WTC11 (cell line): ENCODE measurements around the gene LRTM2. TPM values are rescaled to one million over a fixed set of nuclear protein-coding genes. Genes with fewer than 3 reads are reported as not detected.

Experiments used
- ATAC-seq: fragments of 200-7000 bp; cut with Tn5 transposase; 2 replicates; pipeline ENCODE4 v1.10.0; 2021; ENCODE audit warnings: mild to moderate bottlenecking, moderate library complexity
- CTCF ChIA-PET: fragments of 300-600 bp; sonication (Branson Sonifier 250); formaldehyde crosslinking; loops from one replicate; lab custom pipeline; 2021; ENCODE audit warnings: antibody characterized with exemption; lab: Charles Lee
- POLR2A ChIA-PET: fragments of 350-600 bp; sonication (Branson Sonifier 250); formaldehyde crosslinking; loops from one replicate; lab custom pipeline; 2021; ENCODE audit warnings: antibody characterized with exemption; lab: Charles Lee
- DNase-seq: peaks from one replicate; pipeline ENCODE4 v3.0.0; 2021; ENCODE audit warnings: low spot score
- H3K27ac Mint-ChIP-seq: 2 replicates; pipeline ENCODE4 v1.8.0; 2021; ENCODE audit warnings: mixed read lengths
- H3K27me3 Mint-ChIP-seq: 2 replicates; pipeline ENCODE4 v1.8.0; 2021; ENCODE audit warnings: low read depth, mild to moderate bottlenecking, moderate library complexity, mixed read lengths
- H3K36me3 Mint-ChIP-seq: 2 replicates; pipeline ENCODE4 v1.8.0; 2021; ENCODE audit warnings: mixed read lengths
- H3K4me1 Mint-ChIP-seq: 2 replicates; pipeline ENCODE4 v1.8.0; 2022; ENCODE audit warnings: mixed read lengths
- H3K4me3 Mint-ChIP-seq: 2 replicates; pipeline ENCODE4 v1.8.0; 2021; ENCODE audit warnings: mild to moderate bottlenecking, moderate library complexity, mixed read lengths
- H3K9me3 Mint-ChIP-seq: 2 replicates; pipeline ENCODE4 v1.8.0; 2021; ENCODE audit warnings: mixed read lengths
- ATF1 ChIP-seq: sonication (generic); formaldehyde crosslinking; IDR thresholded peaks from 2 replicates; pipeline ENCODE4 v1.8.1; 2023; ENCODE audit warnings: mild to moderate bottlenecking, moderate library complexity, missing genetic modification reagents
- ELF4 ChIP-seq: sonication (generic); formaldehyde crosslinking; IDR thresholded peaks from 2 replicates; pipeline ENCODE4 v1.8.1; 2022; ENCODE audit warnings: low read depth, mild to moderate bottlenecking, moderate library complexity, missing genetic modification reagents
- EMX1 ChIP-seq: fragments of 250-450 bp; sonication (Bioruptor Pico); IDR thresholded peaks from 2 replicates; pipeline ENCODE4 v1.8.0; 2021; ENCODE audit warnings: mild to moderate bottlenecking
- KAT7 ChIP-seq: sonication (generic); formaldehyde crosslinking; IDR thresholded peaks from 2 replicates; pipeline ENCODE4 v1.8.1; 2023; ENCODE audit warnings: missing genetic modification reagents, mild to moderate bottlenecking, borderline replicate concordance
- NR2C2 ChIP-seq: sonication (generic); formaldehyde crosslinking; IDR thresholded peaks from 2 replicates; pipeline ENCODE4 v1.8.0; 2022; ENCODE audit warnings: mild to moderate bottlenecking, missing genetic modification reagents
- TEAD1 ChIP-seq: sonication (generic); formaldehyde crosslinking; IDR thresholded peaks from 2 replicates; pipeline ENCODE4 v1.8.0; 2022; ENCODE audit warnings: mild to moderate bottlenecking, missing genetic modification reagents
- TP53 ChIP-seq: sonication (generic); formaldehyde crosslinking; IDR thresholded peaks from 2 replicates; pipeline ENCODE4 v1.8.1; 2023; ENCODE audit warnings: mild to moderate bottlenecking, missing genetic modification reagents
- ZBTB21 ChIP-seq: sonication (generic); formaldehyde crosslinking; IDR thresholded peaks from 2 replicates; pipeline ENCODE4 v1.8.1; 2023; ENCODE audit warnings: mild to moderate bottlenecking, missing genetic modification reagents, borderline replicate concordance
- ZNF423 ChIP-seq: fragments of 250-450 bp; sonication (Bioruptor Pico); IDR thresholded peaks from 2 replicates; pipeline ENCODE4 v2.1.2; 2022; ENCODE audit warnings: mild to moderate bottlenecking, moderate library complexity
- total RNA-seq: library from RNA; stranded (reverse); gene quantifications from 3 replicates; pipeline ENCODE4 v1.2.3, GENCODE V29; 2021
- TF ChIP-seq, protein P1 (sequence below): fragments of 250-450 bp; sonication (Bioruptor Pico); conservative IDR thresholded peaks from 2 replicates; pipeline ENCODE4 v1.9.0; 2021; ENCODE audit warnings: mild to moderate bottlenecking
- TF ChIP-seq, protein P2 (sequence below): fragments of 250-450 bp; sonication (Bioruptor Pico); IDR thresholded peaks from 2 replicates; pipeline ENCODE4 v2.1.2; 2022; ENCODE audit warnings: mild to moderate bottlenecking, moderate library complexity
- TF ChIP-seq, protein P3 (sequence below): sonication (generic); formaldehyde crosslinking; conservative IDR thresholded peaks from 2 replicates; pipeline ENCODE4 v1.8.1; 2022; ENCODE audit warnings: mild to moderate bottlenecking, missing genetic modification reagents
- TF ChIP-seq, protein P4 (sequence below): fragments of 250-450 bp; sonication (Bioruptor Pico); IDR thresholded peaks from 2 replicates; pipeline ENCODE4 v1.8.0; 2021; ENCODE audit warnings: mild to moderate bottlenecking
- TF ChIP-seq, protein P5 (sequence below): sonication (generic); formaldehyde crosslinking; IDR thresholded peaks from 2 replicates; pipeline ENCODE4 v1.8.0; 2023; ENCODE audit warnings: missing genetic modification reagents, mild to moderate bottlenecking, borderline replicate concordance
- TF ChIP-seq, protein P6 (sequence below): sonication (generic); formaldehyde crosslinking; IDR thresholded peaks from 2 replicates; pipeline ENCODE4 v1.8.1; 2022; ENCODE audit warnings: mild to moderate bottlenecking, missing genetic modification reagents, moderate library complexity, borderline replicate concordance
- TF ChIP-seq, protein P7 (sequence below): sonication (generic); formaldehyde crosslinking; IDR thresholded peaks from 2 replicates; pipeline ENCODE4 v1.8.0; 2022; ENCODE audit warnings: missing genetic modification reagents
- TF ChIP-seq, protein P8 (sequence below): sonication (generic); formaldehyde crosslinking; IDR thresholded peaks from 2 replicates; pipeline ENCODE4 v1.8.0; 2022; ENCODE audit warnings: mild to moderate bottlenecking, missing genetic modification reagents

Gene LRTM2
- total RNA-seq, 1 experiment from 2014 or later: 0.66 TPM

DNA sequence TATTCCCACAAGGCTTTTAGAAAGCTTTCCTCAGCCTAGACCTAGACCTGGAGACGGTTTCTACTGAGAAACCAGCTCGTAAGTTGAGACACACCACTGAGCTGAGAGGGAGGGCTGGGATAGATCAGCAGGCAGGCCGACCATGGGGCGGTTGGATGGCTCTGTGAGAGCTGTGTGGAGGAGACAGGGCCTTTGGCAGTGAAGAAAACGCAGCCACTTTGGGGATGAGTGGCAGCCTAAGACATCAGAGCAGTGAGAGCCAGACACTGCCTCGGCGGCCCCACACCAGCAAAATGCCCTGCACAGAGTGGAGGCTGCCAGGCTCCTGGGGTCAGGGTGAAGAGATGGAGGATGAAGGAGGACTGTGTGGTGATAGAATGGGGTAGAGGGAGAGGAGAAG is 52.1 kb downstream of the LRTM2 start (continued):
- TF ChIP-seq, protein P1, sequence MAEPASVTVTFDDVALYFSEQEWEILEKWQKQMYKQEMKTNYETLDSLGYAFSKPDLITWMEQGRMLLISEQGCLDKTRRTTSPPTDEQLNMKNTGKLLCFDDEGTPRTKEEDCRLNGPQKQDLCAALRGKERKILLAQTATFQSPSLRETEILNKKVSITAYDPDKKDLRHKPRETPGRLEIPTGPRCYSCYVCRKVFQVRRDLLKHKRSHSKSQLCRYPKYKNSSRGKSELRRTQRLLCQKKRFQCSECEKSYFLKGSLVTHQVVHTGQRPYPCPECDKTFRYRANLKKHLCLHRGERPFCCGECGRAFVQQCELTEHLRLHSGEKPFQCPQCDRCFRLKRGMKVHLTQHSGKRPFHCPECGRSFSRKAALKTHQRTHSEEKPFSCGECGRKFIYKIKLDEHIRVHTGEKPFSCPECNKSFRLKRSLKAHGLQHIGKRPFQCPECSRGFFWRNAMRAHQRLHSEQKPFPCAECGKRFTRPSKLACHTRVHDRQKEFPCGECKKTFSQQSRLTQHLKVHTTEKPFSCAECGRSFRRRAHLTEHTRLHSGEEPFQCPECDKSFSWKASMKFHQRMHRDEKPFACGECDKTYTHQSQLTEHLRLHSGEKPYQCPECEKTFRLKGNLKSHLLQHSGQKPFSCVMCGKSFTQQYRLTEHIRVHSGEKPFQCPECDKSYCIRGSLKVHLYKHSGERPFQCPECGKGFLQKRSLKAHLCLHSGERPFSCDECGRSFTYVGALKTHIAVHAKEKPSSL: no peak
- TF ChIP-seq ATF1 (CRISPR knock-in tag): no peak

DNA sequence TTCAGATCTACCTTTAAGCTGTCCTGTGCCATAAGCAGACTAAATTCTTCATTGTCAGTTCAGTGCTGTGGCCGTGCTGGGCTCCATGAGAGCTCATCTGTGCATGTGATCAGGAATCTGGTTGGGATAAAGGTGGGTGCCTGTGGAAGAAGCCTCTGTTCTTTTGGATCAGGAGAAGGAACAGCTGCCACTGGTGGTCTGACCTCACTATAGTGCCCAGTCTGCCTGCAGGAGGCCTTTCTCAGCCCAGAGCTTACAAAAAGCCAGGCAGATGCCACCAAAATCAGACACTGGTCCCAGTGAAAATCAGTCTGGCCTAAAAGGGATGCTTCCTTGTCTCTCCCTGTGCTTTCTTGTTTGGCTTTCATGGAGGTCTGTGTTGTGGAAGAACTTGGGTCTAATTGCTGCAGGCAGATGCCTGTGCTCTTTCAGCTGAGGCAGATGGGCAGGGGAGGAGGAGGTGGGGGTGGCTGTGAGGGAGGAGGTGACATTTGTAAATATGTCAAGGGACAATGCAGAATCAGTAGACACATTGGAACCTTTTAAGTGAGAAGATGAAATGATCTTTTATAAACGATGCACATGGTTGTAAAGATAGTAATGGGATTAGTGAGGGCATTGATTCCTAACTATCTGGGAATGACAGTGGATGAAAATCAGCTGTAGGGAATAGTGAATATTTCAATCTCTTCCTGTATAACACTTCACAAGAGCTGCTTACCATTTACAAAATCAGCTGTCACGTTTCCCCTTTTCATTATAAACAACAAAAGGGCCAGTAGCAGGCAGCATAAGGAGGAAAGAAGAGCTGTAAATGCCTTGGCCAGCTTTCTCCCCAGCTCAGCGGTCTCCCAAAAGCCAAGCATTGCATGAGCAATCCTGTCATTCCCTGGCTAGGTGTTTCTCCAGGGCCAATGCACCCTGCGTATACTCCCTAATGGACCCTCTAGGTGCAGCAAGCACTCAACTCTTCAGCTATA is 53.5 kb downstream of the LRTM2 start:
- Mint-ChIP-seq H3K36me3 (no peaks in the 10 kb centered on the region), H3K4me1 (no peaks in the 10 kb centered on the region), H3K4me3 (no peak overlapping the region), H3K27ac (no peak overlapping the region), H3K27me3 (no peaks in the 10 kb centered on the region; the same call in none of the 2 replicates), H3K9me3 (peaks cover 15% of the 10 kb centered on the region)
- CTCF ChIA-PET: interaction anchor here (2.6 to 2.7 kb wide), 2 partner anchors 48 to 66 kb away, joined by 6 to 12 read pairs; no protein-coding TSS in a partner anchor
- no peak for DNase-seq
- POLR2A ChIA-PET: no interaction called here
- no peak for ATAC-seq
- TF ChIP-seq EMX1 (CRISPR knock-in tag): no peak
- TF ChIP-seq, protein P2, sequence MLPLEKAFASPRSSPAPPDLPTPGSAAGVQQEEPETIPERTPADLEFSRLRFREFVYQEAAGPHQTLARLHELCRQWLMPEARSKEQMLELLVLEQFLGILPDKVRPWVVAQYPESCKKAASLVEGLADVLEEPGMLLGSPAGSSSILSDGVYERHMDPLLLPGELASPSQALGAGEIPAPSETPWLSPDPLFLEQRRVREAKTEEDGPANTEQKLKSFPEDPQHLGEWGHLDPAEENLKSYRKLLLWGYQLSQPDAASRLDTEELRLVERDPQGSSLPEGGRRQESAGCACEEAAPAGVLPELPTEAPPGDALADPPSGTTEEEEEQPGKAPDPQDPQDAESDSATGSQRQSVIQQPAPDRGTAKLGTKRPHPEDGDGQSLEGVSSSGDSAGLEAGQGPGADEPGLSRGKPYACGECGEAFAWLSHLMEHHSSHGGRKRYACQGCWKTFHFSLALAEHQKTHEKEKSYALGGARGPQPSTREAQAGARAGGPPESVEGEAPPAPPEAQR: no peak
- TF ChIP-seq, protein P3, sequence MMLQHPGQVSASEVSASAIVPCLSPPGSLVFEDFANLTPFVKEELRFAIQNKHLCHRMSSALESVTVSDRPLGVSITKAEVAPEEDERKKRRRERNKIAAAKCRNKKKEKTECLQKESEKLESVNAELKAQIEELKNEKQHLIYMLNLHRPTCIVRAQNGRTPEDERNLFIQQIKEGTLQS: no peak
- TF ChIP-seq, protein P4, sequence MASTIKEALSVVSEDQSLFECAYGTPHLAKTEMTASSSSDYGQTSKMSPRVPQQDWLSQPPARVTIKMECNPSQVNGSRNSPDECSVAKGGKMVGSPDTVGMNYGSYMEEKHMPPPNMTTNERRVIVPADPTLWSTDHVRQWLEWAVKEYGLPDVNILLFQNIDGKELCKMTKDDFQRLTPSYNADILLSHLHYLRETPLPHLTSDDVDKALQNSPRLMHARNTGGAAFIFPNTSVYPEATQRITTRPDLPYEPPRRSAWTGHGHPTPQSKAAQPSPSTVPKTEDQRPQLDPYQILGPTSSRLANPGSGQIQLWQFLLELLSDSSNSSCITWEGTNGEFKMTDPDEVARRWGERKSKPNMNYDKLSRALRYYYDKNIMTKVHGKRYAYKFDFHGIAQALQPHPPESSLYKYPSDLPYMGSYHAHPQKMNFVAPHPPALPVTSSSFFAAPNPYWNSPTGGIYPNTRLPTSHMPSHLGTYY (CRISPR knock-in tag): no peak
- TF ChIP-seq, protein P5, sequence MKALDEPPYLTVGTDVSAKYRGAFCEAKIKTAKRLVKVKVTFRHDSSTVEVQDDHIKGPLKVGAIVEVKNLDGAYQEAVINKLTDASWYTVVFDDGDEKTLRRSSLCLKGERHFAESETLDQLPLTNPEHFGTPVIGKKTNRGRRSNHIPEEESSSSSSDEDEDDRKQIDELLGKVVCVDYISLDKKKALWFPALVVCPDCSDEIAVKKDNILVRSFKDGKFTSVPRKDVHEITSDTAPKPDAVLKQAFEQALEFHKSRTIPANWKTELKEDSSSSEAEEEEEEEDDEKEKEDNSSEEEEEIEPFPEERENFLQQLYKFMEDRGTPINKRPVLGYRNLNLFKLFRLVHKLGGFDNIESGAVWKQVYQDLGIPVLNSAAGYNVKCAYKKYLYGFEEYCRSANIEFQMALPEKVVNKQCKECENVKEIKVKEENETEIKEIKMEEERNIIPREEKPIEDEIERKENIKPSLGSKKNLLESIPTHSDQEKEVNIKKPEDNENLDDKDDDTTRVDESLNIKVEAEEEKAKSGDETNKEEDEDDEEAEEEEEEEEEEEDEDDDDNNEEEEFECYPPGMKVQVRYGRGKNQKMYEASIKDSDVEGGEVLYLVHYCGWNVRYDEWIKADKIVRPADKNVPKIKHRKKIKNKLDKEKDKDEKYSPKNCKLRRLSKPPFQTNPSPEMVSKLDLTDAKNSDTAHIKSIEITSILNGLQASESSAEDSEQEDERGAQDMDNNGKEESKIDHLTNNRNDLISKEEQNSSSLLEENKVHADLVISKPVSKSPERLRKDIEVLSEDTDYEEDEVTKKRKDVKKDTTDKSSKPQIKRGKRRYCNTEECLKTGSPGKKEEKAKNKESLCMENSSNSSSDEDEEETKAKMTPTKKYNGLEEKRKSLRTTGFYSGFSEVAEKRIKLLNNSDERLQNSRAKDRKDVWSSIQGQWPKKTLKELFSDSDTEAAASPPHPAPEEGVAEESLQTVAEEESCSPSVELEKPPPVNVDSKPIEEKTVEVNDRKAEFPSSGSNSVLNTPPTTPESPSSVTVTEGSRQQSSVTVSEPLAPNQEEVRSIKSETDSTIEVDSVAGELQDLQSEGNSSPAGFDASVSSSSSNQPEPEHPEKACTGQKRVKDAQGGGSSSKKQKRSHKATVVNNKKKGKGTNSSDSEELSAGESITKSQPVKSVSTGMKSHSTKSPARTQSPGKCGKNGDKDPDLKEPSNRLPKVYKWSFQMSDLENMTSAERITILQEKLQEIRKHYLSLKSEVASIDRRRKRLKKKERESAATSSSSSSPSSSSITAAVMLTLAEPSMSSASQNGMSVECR: no peak
- no peak for TF ChIP-seq KAT7
- TF ChIP-seq ZNF423 (CRISPR knock-in tag): no peak
- TF ChIP-seq, protein P6, sequence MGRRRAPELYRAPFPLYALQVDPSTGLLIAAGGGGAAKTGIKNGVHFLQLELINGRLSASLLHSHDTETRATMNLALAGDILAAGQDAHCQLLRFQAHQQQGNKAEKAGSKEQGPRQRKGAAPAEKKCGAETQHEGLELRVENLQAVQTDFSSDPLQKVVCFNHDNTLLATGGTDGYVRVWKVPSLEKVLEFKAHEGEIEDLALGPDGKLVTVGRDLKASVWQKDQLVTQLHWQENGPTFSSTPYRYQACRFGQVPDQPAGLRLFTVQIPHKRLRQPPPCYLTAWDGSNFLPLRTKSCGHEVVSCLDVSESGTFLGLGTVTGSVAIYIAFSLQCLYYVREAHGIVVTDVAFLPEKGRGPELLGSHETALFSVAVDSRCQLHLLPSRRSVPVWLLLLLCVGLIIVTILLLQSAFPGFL (CRISPR knock-in tag): no peak
- TF ChIP-seq ZBTB21 (CRISPR knock-in tag): no peak
- TF ChIP-seq, protein P7, sequence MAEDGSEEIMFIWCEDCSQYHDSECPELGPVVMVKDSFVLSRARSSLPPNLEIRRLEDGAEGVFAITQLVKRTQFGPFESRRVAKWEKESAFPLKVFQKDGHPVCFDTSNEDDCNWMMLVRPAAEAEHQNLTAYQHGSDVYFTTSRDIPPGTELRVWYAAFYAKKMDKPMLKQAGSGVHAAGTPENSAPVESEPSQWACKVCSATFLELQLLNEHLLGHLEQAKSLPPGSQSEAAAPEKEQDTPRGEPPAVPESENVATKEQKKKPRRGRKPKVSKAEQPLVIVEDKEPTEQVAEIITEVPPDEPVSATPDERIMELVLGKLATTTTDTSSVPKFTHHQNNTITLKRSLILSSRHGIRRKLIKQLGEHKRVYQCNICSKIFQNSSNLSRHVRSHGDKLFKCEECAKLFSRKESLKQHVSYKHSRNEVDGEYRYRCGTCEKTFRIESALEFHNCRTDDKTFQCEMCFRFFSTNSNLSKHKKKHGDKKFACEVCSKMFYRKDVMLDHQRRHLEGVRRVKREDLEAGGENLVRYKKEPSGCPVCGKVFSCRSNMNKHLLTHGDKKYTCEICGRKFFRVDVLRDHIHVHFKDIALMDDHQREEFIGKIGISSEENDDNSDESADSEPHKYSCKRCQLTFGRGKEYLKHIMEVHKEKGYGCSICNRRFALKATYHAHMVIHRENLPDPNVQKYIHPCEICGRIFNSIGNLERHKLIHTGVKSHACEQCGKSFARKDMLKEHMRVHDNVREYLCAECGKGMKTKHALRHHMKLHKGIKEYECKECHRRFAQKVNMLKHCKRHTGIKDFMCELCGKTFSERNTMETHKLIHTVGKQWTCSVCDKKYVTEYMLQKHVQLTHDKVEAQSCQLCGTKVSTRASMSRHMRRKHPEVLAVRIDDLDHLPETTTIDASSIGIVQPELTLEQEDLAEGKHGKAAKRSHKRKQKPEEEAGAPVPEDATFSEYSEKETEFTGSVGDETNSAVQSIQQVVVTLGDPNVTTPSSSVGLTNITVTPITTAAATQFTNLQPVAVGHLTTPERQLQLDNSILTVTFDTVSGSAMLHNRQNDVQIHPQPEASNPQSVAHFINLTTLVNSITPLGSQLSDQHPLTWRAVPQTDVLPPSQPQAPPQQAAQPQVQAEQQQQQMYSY: no peak
- TF ChIP-seq, protein P8, sequence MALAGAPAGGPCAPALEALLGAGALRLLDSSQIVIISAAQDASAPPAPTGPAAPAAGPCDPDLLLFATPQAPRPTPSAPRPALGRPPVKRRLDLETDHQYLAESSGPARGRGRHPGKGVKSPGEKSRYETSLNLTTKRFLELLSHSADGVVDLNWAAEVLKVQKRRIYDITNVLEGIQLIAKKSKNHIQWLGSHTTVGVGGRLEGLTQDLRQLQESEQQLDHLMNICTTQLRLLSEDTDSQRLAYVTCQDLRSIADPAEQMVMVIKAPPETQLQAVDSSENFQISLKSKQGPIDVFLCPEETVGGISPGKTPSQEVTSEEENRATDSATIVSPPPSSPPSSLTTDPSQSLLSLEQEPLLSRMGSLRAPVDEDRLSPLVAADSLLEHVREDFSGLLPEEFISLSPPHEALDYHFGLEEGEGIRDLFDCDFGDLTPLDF (CRISPR knock-in tag): no peak
- no peak for TF ChIP-seq TP53 (CRISPR knock-in tag)
- TF ChIP-seq NR2C2 (CRISPR knock-in tag): no peak
- TF ChIP-seq TEAD1 (CRISPR knock-in tag): no peak
- no peak for TF ChIP-seq ELF4 (CRISPR knock-in tag)
